GM19395 (cell line): ENCODE data around the gene CDKN1A.

Experiments
- ATAC-seq: cut with Tn5 transposase; IDR thresholded peaks from one replicate; pipeline ENCODE4 v1.9.1; 2021; ENCODE audit warnings: mild to moderate bottlenecking, moderate library complexity; ENCODE audit not compliant: unreplicated experiment

Gene CDKN1A

DNA sequence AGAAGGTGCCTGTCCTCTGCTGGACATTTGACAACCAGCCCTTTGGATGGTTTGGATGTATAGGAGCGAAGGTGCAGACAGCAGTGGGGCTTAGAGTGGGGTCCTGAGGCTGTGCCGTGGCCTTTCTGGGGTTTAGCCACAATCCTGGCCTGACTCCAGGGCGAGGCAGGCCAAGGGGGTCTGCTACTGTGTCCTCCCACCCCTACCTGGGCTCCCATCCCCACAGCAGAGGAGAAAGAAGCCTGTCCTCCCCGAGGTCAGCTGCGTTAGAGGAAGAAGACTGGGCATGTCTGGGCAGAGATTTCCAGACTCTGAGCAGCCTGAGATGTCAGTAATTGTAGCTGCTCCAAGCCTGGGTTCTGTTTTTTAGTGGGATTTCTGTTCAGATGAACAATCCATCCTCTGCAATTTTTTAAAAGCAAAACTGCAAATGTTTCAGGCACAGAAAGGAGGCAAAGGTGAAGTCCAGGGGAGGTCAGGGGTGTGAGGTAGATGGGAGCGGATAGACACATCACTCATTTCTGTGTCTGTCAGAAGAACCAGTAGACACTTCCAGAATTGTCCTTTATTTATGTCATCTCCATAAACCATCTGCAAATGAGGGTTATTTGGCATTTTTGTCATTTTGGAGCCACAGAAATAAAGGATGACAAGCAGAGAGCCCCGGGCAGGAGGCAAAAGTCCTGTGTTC, 1.3 kb upstream of the CDKN1A start:
- no peak for ATAC-seq

DNA sequence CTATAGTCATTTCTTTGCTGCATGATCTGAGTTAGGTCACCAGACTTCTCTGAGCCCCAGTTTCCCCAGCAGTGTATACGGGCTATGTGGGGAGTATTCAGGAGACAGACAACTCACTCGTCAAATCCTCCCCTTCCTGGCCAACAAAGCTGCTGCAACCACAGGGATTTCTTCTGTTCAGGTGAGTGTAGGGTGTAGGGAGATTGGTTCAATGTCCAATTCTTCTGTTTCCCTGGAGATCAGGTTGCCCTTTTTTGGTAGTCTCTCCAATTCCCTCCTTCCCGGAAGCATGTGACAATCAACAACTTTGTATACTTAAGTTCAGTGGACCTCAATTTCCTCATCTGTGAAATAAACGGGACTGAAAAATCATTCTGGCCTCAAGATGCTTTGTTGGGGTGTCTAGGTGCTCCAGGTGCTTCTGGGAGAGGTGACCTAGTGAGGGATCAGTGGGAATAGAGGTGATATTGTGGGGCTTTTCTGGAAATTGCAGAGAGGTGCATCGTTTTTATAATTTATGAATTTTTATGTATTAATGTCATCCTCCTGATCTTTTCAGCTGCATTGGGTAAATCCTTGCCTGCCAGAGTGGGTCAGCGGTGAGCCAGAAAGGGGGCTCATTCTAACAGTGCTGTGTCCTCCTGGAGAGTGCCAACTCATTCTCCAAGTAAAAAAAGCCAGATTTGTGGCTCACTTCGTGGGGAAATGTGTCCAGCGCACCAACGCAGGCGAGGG, 594 bp upstream of the CDKN1A start:
- ATAC-seq = peak; percentile 2

DNA sequence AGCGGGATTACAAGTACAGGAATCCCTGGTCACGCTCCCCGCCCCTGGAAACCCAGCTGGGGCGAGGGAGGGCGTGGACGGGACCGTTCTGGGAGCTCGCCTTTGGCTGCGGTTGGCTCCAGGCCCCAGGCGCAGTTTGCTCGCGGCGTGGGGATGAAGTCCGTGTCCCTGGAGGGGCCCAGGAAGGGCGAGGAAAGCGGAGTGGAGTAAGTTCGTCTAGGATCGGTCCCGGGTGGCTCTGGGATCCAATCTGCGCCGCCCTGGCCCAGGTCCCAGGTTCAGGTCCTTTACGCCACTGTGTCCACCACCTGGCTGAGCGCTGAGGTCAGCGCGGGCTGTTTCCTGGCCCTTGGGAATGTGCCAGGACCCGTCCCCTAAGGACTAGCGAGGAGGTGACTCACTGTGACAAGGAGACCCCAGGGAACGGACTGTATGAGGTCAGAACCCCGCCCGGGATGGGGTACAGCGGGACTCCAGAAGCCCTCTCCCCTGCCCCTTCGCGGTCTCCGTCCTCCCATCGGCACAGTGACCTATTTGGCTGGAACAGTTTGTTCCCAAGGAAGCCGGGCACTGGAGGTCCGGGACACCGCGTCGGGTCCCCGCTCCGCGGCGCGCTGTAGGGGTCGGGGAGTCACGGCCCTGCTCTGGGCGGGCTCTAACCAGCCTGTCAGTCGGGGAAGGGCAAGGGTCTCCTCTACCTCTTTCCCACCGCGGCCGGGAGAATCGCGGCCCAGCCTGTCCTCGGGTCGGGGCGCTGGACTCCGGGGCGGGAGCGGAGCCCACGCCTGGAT, 724 bp downstream of the CDKN1A start:
- ATAC-seq = no peak

DNA sequence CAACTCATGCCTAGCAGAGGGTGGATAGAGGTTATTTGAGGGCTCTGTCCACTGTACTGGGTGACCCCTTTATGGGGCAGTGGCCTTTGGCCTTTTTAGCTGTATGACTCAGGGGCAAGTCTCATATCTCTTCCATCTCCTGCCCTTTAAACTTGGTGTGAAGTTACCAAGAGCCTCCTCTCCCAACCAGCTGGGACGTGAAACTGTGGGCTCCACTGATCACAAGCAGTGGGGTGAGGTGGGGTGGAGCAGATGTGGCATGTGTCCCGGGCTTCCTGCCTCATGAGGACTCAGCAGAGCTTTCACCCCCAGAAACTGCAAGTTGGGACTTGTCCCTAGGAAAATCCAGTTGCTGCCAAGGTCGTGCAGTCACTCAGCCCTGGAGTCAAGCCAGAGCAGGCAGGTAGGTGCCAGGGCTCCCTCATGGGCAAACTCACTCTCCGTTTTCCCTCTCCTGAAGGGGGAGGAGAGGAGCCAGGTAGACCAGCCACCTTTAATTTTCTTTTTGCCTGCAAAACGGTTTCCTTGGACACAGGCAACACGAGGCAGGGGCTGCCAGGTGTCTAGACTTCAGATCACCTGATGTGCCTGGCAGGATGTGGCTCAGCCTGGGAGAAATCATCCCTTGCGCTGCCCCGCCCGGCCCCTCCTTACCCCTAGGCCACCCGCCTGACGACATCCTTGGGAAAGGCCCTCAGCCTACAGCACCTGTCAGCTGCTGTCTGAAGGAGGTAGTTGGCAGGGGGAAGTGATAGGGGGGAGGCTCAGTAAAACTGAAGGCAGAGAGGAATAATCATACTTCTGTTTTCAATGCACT, 4.0 kb downstream of the CDKN1A start:
- peak; percentile 26 for ATAC-seq

DNA sequence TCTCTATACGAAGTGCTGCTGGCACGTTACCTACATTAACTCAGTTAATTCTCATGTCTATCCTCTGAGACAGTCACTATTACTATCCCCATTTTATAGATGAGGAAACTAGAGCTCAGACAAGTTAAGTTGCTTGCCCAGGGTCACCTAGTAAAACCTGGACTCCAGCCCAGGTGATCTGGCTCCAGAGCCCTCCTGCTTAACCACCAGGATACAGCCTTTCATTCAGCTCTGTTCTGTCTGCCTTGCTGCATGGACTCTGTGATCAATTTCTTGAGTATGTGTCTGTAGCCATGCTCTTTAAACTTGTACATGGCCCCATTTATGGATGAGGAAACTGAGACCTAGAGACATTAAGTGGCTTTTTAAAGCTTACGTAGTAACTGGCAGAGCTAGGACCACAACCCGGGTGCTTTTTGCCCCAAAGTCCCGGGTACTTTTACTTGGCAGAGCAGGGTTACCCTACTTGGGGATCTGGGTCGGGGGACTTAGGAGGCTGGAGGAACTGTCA, 4.7 kb downstream of the CDKN1A start:
- no peak for ATAC-seq

DNA sequence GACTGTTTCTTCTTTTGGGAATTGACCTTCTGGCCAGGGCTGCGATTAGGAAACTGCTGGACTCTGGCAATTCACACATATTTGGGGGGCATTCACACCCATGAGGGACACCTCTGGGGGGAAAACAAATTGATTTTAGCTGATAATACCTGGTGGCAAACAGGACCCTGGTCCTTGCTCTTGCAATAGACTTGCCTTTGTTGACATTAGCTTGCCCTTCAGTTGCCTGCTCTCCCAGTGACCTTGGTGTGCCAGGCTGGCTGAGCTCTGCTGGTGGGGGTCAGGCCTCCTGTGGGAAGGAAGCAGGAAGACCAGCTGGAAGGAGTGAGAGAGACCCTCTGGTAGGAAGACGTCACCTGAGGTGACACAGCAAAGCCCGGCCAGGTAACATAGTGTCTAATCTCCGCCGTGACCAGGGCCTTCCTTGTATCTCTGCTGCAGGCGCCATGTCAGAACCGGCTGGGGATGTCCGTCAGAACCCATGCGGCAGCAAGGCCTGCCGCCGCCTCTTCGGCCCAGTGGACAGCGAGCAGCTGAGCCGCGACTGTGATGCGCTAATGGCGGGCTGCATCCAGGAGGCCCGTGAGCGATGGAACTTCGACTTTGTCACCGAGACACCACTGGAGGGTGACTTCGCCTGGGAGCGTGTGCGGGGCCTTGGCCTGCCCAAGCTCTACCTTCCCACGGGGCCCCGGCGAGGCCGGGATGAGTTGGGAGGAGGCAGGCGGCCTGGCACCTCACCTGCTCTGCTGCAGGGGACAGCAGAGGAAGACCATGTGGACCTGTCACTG, 5.3 kb downstream of the CDKN1A start:
- no peak for ATAC-seq

DNA sequence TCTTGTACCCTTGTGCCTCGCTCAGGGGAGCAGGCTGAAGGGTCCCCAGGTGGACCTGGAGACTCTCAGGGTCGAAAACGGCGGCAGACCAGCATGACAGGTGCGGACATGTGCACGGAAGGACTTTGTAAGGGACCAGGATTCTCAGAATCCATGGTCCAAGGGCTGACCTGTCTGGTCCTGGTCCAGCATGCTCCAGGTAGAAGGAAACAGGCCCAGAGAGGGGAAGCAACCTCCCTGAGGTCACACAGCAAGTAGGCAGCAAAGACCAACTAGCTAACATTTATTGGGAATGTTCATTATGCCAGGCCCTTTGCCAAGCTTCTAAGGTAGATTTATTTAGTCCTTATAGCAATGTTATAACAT, 5.9 kb downstream of the CDKN1A start:
- no peak for ATAC-seq

DNA sequence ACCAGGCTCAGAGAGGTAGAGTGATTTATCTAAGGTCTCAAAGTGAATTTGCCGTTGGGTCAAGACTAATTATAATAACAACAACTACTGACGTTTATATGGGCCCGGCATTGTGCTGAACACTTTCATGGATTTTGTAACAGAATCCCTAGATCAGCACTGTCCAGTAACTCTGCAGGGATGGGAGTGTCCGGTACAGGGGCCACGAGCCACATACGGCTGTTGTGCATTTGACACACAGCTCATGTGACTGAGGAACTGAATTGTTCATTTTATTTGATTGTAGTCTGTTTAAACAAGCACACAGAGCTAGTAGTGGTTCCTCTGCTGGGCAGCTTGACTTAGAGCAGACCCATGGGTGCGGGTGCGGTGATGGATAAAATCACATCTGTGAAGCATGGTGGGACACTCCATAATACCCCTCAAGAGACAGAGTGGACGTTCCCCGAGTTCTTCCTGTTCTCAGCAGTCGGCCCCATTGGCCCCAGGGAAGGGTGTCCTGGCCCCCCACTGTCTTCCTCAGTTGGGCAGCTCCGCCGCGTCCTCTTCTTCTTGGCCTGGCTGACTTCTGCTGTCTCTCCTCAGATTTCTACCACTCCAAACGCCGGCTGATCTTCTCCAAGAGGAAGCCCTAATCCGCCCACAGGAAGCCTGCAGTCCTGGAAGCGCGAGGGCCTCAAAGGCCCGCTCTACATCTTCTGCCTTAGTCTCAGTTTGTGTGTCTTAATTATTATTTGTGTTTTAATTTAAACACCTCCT, 6.8 kb downstream of the CDKN1A start:
- ATAC-seq = no peak

DNA sequence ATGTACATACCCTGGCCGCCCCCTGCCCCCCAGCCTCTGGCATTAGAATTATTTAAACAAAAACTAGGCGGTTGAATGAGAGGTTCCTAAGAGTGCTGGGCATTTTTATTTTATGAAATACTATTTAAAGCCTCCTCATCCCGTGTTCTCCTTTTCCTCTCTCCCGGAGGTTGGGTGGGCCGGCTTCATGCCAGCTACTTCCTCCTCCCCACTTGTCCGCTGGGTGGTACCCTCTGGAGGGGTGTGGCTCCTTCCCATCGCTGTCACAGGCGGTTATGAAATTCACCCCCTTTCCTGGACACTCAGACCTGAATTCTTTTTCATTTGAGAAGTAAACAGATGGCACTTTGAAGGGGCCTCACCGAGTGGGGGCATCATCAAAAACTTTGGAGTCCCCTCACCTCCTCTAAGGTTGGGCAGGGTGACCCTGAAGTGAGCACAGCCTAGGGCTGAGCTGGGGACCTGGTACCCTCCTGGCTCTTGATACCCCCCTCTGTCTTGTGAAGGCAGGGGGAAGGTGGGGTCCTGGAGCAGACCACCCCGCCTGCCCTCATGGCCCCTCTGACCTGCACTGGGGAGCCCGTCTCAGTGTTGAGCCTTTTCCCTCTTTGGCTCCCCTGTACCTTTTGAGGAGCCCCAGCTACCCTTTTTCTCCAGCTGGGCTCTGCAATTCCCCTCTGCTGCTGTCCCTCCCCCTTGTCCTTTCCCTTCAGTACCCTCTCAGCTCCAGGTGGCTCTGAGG, 7.6 kb downstream of the CDKN1A start:
- no peak for ATAC-seq

DNA sequence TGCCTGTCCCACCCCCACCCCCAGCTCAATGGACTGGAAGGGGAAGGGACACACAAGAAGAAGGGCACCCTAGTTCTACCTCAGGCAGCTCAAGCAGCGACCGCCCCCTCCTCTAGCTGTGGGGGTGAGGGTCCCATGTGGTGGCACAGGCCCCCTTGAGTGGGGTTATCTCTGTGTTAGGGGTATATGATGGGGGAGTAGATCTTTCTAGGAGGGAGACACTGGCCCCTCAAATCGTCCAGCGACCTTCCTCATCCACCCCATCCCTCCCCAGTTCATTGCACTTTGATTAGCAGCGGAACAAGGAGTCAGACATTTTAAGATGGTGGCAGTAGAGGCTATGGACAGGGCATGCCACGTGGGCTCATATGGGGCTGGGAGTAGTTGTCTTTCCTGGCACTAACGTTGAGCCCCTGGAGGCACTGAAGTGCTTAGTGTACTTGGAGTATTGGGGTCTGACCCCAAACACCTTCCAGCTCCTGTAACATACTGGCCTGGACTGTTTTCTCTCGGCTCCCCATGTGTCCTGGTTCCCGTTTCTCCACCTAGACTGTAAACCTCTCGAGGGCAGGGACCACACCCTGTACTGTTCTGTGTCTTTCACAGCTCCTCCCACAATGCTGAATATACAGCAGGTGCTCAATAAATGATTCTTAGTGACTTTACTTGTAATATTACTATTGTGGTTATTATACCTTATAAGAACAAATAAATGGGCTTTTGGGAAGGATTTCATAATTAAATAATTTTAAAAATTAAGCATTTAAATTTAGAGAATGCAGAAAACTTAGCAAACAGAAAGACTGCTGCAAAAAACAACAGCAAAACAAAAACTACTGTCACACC, 8.4 kb downstream of the CDKN1A start:
- ATAC-seq = no peak

DNA sequence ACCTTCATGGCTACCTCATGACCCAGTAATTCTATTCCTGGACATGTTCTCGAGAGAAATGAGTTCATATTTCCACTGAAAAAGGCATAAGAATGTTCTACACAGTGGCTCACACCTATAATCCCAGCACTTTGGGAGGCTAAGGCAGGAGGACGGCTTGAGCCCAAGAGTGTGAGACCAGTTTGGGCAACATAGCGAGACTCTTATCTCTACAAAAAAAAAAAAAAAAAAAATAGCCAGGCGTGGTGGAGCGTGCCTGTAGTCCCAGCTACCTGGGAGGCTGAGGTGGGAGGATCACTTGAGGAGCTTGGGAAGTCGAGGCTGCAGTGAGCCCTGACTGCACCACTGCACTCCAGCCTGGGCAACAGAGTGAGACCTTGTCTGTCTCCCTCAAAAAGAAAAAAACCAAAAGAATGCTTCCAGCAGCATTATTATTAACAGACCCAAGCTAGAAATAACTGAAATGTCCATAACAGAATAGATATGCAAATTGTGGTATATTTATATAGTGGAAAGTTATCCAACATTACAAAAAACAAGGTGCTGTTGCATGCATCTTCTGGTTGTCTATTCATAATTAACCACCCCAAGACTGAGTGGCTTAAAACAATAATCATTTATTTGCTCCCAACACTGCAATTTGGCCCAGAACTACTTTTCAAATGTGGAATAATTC, 9.7 kb downstream of the CDKN1A start:
- no peak for ATAC-seq

DNA sequence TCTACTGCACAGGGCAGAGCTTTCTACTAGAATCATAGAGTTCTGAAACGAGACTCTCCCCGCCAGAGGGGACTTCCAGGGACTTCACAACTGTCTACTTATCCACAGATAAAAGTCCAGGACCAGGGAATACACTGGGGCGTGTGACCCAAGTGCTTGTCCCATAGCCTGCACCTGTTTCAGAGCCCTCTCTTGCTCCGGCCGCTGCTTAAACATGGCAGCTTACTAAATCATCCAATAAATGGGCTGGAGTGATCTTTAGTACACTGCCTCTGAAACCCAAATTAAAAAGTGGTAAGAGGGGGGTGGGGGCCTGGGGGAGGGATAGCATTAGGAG, 10.2 kb downstream of the CDKN1A start:
- no peak for ATAC-seq

DNA sequence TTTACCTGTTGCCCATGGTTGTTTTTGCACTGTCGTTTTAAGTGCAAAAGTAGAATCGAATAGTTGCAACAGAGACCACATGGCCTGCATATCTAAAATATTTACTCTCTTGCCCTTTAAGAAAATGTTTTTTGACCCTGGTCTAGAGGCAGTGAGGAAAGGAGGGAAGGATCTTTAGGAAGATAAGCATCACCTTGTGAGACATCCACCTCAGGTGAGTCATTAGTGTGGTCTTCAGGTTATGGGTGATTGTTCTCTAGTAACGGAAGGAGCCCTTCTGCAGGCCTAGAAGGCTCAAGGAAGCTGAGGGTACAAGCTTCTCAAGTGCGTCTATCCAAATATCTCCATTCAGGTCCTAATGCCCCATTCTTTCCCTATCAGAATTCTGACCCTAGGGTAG, 12.5 kb downstream of the CDKN1A start:
- no peak for ATAC-seq

DNA sequence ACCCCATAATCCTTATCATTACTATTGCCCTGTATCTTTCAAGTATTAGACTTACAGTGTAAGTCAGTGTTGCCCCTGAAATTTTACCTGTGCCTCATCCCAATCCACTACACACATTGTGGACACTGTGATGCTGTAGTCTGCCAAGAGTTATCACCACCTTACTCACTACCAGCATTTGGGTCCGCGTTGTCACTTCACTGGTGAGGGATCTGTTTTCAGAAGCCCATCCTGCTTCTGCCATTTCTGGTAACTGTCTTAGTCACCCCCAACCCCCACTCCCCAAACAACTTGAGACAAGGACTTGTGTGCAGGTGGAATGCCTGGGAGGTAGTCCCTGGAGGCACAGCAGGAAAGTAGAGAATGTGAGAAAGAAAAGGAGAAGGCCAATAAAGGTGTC, 13.1 kb downstream of the CDKN1A start:
- no peak for ATAC-seq

DNA sequence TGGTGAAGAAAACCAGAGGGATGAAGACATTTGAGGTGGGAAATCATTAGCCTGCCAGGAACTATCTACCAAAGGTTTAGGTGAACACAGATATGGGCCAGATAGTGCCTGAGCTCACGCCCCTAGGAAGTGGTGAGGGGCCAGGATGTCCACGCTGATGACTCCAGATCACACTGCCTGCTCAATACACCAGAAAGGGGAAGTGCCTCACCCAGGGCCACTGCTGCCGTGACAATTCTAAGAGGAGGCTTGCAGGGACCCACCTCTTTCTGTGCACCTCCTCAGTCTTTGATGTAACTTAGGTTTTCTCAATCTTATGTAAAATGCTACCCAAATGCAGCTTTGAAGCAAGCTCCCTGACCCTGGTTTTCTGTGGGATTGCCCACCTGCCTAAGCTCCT, 13.7 kb downstream of the CDKN1A start:
- ATAC-seq = peak; percentile 65

DNA sequence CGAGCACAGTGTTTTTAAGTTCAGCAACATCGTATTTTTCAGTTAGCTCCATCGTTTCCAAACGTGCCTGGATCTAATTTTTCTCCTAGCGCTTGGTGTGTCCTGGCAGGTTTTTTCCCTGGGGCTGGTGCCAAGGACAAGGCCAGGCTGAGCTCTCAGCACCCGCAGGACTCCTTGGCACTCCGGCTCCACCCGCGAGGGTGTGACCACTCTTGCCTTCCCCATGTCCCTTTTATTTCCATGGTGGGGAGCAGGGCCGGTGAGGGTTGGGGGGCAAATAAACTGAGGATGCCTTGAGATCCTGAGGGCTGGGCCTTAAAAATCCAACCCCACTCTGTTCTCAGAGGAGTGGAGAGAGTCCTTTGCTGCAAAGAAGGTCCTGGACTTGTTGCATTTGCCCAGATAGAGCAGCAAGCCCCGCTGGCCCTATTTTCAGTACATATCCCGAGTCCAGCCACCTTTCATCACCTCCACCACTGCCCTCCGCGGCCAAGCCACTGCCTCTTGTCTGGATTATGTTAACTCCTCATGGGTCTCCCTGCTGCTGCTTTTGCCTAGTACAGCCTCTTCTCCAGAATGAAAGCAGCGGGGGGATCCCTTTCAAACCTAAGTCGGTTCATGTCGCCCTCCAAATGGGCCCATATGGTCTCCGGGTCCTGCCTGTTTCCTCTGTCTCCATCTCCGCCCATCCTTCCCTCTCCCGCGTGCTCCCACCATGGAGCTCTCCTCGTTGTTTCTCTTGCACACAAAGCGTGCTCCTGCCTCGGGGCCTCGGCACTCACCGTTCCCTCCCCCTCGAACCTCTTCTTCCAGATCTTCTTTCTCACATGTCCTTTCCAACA, 14.6 kb downstream of the CDKN1A start:
- ATAC-seq = no peak
